Stimulated activated CD8-positive, alpha-beta memory T cell treated with anti-CD3 and anti-CD28 coated beads, Interleukin-12 subunit alpha, Interleukin-12 subunit beta, amount 100 ng/mL, for 1 hour (primary cell): ENCODE data around the gene GLUD2.
"Not testable (repeated sequence)": the region's sequence is repeated elsewhere in the genome, so short reads cannot be mapped to it uniquely, and the experiment has no call there.

ENCODE experiments used
- DNase-seq: peaks from one replicate; pipeline ENCODE4 v3.0.0-alpha.2; 2020; ENCODE audit warnings: low read depth

GLUD2 gene

DNA sequence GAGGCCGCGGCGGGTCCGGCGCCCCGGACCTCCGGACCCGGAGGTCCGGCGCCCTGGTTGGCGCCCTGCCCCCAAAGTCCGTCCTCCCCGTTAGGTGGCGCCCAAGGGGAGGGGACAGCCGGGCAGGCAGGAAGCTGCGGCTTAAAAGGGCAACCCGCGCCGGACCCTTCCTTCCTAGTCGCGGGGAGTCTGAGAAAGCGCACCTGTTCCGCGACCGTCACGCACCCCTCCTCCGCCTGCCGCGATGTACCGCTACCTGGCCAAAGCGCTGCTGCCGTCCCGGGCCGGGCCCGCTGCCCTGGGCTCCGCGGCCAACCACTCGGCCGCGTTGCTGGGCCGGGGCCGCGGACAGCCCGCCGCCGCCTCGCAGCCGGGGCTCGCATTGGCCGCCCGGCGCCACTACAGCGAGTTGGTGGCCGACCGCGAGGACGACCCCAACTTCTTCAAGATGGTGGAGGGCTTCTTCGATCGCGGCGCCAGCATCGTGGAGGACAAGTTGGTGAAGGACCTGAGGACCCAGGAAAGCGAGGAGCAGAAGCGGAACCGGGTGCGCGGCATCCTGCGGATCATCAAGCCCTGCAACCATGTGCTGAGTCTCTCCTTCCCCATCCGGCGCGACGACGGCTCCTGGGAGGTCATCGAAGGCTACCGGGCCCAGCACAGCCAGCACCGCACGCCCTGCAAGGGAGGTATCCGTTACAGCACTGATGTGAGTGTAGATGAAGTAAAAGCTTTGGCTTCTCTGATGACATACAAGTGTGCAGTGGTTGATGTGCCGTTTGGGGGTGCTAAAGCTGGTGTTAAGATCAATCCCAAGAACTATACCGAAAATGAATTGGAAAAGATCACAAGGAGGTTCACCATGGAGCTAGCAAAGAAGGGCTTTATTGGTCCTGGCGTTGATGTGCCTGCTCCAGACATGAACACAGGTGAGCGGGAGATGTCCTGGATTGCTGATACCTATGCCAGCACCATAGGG lies at the start of gene GLUD2:
GLUD2 (plus strand) TSS at position 170 of the 979 bp plus-strand sequence; CDS start at position 245, 75 bp downstream.
- not testable (repeated sequence) for DNase-seq

DNA sequence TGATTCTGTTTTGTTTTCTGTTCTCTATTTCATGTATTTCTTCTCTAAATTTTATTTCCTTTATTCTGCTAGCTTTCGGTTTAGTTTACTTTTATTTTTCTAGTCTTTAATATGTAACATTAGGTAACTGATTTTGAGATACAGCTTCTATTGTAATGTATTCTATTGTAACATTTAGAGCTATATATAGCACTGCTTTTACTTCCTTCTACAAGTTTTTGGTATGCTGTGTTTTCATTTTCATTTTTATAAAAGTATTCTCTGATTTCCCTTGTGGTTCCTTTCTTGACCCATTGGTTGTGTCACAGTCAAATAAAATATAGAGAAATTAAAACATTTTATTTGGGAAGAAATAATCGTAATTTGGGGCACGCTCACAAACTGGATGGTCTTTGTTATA lies 48.0 kb upstream of the GLUD2 start:
- no peak for DNase-seq

DNA sequence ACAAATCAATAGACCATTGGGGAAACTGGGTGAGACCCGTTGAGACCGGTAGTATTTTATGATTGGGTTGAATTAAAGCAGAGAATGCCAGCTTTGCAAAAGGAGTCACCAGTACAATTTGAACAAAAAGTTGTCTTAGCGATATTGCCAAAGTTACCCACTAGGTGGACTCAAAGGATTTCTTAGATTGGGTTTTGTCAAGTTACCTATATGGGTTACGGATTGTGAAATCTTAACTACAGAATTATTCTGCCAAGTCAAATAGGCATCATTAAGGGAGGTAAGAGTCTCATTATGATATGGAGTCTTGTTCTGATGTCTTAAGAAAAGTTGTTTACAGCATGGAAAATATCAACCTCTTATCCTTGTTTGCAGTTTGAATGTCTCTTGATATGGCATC lies 46.8 kb upstream of the GLUD2 start:
- no peak for DNase-seq

GRCh38 chrX:121008920-121009319 lies 38.5 kb upstream of the GLUD2 start:
- DNase-seq, result no peak

GRCh38 chrX:121009764-121010163 lies 37.6 kb upstream of the GLUD2 start:
- DNase-seq, result no peak

DNA sequence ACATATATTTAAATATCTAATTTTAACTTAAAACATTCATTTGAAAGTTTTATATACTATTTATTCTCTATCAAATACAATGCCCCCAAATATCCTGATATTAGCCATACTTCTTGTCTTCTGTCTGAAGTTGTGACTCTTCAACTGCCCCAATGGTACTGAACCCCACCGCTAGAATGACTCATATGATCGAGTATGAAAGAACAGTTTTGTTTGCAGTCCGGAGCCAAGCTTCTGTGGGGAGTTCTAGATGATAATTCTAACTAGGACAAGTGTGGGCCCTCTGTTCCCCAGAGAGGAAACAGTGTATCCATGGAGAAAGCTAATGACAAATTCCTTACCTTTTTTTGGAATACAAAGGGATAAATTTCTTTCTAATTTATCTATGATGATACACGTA lies 37.2 kb upstream of the GLUD2 start:
- DNase-seq, result no peak

DNA sequence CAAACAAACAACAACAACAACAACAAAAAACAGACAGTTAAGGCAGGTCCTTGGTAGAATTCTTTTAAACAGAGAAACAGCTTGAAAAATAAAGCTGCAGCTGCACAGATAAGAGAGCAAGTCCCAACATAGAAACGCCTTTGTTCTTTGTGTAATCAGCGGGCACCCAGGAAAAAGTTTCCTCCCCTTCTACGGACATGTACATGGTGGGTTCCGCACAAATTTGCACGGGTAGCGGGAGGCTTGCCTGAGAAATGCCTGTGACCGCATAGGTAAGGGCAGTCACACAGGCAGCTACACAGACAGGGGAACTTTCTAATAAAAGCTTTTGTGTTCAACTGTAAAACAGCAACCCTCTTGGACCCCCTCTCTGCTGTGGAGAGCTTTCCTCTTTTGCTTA lies 36.2 kb upstream of the GLUD2 start:
- DNase-seq, result no peak

- DNase-seq, result no peak
These were observed 33.4 kb upstream of the GLUD2 start for GRCh38 chrX:121013897-121014455.

DNA sequence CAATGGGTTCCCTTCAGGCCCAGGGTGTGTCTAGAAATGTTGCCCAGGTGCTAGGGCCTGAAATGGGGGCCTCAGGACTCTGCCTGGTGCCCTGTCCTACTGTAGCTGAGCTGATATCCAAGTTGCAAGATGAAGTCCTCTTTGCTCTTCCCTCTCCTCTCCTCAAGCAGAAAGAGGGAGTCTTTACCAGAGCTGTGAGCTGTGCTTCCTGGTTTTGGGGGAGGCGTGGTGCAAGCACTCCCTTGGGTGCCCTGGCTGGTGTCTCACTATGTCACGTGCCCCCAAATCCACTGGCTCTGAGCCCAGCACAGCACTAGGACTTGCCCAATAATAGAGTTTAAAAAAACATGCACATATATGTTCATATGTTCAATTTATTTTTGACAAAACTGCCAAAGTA lies 32.6 kb upstream of the GLUD2 start:
- DNase-seq, result no peak

- DNase-seq, result no peak
These were observed 19.0 kb upstream of the GLUD2 start for GRCh38 chrX:121028419-121028818.

- no peak for DNase-seq
These were observed 17.3 kb upstream of the GLUD2 start for GRCh38 chrX:121030083-121030482.

GRCh38 chrX:121032531-121032930 lies 14.9 kb upstream of the GLUD2 start:
- no peak for DNase-seq

GRCh38 chrX:121036137-121036536 lies 11.3 kb upstream of the GLUD2 start:
- no peak for DNase-seq

DNA sequence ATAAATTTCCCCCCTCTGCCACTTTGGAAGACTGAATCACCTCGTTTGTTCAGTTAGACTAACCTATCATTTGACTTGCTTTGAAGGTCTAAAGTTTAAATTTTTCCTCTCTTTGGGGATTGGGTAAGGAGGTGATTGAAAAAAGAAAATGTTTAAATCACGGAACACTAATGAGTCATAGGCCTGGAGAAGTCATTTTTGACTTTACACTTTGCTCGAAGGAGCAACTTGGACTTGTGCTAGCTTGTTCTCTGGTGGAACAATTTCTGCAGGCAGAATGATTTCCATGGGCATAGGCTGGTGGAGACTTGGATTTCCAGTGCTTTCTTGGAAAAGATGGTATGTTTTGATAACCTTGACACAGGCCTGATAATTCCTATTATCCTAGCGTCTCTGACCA lies 10.5 kb upstream of the GLUD2 start:
- no peak for DNase-seq

- DNase-seq, result no peak
These were observed 3.4 kb downstream of the GLUD2 start for GRCh38 chrX:121050781-121051180.

DNA sequence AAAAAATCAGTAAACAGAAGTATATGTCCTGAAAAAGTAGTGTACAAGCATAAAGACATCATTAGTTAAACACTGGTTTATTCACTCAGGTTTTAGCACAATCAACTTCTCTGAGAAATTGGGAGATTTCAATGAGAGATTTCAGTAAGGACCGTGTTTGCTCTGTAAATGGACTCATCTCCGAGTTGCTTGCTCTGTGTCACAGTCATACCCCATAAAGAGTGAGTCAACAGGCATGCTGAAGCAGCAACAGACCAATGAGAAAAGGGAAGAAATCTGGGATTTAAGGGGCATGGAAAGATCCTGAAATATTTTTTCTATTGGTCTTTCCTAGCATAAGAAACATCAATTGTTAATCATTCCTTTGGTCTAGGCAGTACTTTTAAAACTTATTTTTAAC lies 4.7 kb downstream of the GLUD2 start:
- DNase-seq, result no peak

DNA sequence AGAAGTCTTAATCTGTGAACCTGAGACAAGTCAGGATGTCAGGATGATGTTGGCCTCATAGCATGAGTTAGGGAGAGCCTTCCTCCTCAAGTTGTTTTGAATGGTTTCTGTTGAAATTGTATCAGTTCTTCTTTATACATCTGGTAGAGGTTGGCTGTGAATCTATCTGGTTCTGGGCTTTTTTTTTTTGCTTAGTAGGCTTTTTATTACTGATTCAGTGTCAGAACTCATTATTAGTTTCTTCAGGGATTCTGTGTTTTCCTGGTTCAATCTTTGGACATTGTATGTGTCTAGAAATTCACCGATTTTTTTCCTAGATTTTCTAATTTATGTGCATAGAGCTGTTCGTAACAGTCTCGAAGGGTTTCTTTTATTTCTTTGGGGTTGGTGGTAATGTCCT lies 14.9 kb downstream of the GLUD2 start:
- DNase-seq, result no peak

DNA sequence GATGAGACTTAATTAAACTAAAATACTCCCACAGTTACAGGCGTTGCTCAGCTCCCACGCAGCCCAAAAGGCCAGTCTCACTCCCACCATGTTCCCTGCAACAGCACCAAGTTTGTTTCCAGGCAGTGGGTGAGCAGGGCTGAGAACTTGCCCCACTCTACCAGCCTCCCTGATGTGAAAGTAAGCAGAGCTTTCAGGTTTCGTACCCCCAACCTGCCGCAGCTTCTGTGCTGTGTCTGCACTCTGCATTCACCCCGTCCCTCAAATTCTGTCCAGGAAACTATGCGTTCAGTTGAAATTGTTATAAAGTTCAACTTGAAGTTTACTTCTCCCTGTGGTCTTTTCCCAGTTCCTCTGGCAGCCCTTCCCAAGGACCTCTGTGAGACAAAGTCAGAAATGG lies 17.2 kb downstream of the GLUD2 start:
- DNase-seq, result no peak

GRCh38 chrX:121084247-121084646 lies 36.8 kb downstream of the GLUD2 start:
- not testable (repeated sequence) for DNase-seq

DNA sequence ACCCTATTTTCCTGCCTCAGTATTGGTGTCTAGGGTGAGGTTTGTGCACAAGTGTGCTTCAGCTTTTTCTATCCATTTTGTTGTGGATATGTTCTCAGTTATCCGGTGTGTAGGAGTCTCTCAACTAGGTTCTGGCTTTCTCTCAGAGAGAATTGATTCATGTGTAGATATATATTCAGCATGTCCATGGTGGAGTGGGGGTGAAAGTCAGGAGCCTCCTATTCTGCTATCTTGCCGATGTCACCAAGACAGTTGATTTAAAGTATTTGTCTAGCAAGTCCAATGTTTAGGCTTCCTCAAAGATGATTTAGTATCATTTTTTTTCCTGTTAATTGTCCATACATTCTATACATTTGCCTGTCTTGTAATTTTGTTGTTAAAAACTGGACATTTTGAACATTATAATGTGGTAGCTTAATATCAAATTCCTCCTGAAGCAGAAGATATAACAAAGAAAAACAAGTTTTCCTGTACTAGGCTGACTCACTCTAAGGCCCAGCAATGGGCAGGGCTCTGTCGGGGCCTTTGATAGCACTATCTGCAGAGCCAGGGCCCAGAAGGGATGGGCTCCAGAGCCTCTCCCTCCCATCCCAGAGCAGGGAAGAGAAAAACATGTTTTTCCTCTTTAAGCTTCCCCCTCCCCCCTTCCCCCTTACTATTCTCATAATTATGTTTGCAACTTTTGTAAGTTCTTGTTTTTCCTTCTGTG lies 37.6 kb downstream of the GLUD2 start:
- DNase-seq, result no peak

- no peak for DNase-seq
These were observed 38.2 kb downstream of the GLUD2 start for GRCh38 chrX:121085612-121086010.

DNA sequence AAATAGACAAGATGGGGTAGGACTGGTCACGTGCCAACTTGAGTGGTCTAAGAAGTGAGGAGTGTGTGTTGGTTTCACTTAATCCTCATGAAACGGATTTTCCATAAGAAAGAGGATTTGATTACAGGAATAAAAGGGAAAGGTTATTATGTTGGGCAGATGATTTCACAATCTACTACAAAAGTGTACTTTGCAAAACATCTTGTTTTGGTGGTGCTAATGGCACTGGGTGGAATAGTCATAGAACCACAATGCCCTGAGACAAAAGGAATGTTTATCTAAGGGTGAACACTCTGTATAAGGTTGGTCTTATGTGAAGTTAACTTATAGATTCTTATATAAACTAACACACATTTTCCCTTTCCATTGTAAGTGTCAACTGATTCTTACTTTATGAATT lies 45.6 kb downstream of the GLUD2 start:
- no peak for DNase-seq
